C4-2B (cell line): Measurements from ENCODE around the gene KCNMA1.

ENCODE experiments used
- ZFX ChIP-seq: fragments of 450-650 bp; IDR thresholded peaks from 2 replicates; pipeline ENCODE4 v1.6.1; 2017
- TF ChIP-seq, protein P1 (sequence below): fragments of 450-650 bp; conservative IDR thresholded peaks from 2 replicates; pipeline ENCODE4 v1.5.1; 2017; ENCODE audit warnings: mild to moderate bottlenecking

DNA sequence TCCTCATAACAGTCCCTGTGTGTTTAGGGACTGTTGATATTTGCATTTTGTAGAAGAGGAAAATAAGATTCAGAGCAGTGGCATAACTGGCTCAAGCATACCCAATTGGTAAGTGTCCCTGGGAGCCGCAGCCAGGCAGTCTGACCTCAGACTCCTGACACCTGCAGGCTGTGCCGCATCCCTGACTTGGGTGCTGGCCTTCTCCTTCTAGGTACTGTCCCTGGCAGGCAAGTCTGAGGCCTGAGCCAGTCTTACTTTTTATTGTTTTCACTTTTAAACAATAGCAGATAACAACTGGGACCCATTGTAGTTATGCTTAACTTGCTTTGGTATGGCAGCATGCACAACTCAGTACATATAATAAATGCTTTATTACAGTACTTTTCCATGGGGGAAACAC, 717.0 kb downstream of the KCNMA1 start:
- TF ChIP-seq, protein P1, sequence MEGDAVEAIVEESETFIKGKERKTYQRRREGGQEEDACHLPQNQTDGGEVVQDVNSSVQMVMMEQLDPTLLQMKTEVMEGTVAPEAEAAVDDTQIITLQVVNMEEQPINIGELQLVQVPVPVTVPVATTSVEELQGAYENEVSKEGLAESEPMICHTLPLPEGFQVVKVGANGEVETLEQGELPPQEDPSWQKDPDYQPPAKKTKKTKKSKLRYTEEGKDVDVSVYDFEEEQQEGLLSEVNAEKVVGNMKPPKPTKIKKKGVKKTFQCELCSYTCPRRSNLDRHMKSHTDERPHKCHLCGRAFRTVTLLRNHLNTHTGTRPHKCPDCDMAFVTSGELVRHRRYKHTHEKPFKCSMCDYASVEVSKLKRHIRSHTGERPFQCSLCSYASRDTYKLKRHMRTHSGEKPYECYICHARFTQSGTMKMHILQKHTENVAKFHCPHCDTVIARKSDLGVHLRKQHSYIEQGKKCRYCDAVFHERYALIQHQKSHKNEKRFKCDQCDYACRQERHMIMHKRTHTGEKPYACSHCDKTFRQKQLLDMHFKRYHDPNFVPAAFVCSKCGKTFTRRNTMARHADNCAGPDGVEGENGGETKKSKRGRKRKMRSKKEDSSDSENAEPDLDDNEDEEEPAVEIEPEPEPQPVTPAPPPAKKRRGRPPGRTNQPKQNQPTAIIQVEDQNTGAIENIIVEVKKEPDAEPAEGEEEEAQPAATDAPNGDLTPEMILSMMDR, result no peak
- TF ChIP-seq ZFX, result no peak
